ENCODE results near the gene USH1C. TPM values are rescaled to one million over a fixed set of nuclear protein-coding genes. Genes with fewer than 3 reads are reported as not detected.

The USH1C gene
- total and polyA plus RNA-seq, 4 donors, result 0.09 to 1.3 (median 0.75) TPM

DNA sequence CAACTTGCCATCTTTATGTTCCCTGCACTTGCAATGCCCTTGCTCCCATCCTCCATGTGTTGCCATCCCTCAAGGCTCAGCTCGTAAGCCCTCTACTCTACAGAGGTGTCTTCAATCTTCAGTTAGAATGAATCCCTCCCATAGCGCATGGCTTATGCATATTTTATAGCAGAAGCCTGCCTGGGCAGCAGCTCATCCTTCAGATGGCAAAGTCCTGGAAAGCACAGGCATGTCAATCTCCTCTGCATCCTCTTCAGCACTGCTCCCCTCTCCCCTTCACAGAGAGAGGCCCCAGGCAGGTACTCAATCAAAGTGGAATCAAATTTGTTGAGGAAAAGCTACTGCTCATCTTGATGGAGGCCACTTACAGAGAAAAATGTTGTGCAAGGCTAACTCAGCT is 36.4 kb downstream of the USH1C start:
- H3K36me3 ChIP-seq (ENCODE audit: control insufficient read depth in 4 of 4, insufficient read depth in 3 of 4, low read depth in 1 of 4, low read length in 3 of 4), result no peaks in the 10 kb centered on the region
- H3K27me3 ChIP-seq (ENCODE audit: control insufficient read depth in 4 of 4, insufficient read depth in 4 of 4, low read length in 3 of 4), result no peaks in the 10 kb centered on the region
- H3K9me3 ChIP-seq (ENCODE audit: control insufficient read depth in 4 of 4, low read length in 3 of 4), result no peaks in the 10 kb centered on the region
- TF ChIP-seq, protein P1, sequence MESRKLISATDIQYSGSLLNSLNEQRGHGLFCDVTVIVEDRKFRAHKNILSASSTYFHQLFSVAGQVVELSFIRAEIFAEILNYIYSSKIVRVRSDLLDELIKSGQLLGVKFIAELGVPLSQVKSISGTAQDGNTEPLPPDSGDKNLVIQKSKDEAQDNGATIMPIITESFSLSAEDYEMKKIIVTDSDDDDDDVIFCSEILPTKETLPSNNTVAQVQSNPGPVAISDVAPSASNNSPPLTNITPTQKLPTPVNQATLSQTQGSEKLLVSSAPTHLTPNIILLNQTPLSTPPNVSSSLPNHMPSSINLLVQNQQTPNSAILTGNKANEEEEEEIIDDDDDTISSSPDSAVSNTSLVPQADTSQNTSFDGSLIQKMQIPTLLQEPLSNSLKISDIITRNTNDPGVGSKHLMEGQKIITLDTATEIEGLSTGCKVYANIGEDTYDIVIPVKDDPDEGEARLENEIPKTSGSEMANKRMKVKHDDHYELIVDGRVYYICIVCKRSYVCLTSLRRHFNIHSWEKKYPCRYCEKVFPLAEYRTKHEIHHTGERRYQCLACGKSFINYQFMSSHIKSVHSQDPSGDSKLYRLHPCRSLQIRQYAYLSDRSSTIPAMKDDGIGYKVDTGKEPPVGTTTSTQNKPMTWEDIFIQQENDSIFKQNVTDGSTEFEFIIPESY (IDR thresholded peaks at IDR 0.05), result no peak
- TF ChIP-seq HNF4A (conservative IDR thresholded peaks at IDR 0.05), result no peak
- TF ChIP-seq, protein P2, sequence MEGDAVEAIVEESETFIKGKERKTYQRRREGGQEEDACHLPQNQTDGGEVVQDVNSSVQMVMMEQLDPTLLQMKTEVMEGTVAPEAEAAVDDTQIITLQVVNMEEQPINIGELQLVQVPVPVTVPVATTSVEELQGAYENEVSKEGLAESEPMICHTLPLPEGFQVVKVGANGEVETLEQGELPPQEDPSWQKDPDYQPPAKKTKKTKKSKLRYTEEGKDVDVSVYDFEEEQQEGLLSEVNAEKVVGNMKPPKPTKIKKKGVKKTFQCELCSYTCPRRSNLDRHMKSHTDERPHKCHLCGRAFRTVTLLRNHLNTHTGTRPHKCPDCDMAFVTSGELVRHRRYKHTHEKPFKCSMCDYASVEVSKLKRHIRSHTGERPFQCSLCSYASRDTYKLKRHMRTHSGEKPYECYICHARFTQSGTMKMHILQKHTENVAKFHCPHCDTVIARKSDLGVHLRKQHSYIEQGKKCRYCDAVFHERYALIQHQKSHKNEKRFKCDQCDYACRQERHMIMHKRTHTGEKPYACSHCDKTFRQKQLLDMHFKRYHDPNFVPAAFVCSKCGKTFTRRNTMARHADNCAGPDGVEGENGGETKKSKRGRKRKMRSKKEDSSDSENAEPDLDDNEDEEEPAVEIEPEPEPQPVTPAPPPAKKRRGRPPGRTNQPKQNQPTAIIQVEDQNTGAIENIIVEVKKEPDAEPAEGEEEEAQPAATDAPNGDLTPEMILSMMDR (IDR thresholded peaks at IDR 0.05; ENCODE audit: low read depth, low read length, missing input control), result no peak
- TF ChIP-seq, protein P3, sequence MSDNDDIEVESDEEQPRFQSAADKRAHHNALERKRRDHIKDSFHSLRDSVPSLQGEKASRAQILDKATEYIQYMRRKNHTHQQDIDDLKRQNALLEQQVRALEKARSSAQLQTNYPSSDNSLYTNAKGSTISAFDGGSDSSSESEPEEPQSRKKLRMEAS (IDR thresholded peaks at IDR 0.05), result no peak
- no peak for TF ChIP-seq TAF1 (conservative IDR thresholded peaks at IDR 0.05)
- TF ChIP-seq SP1 (IDR thresholded peaks at IDR 0.05), result no peak
- TF ChIP-seq, protein P4, sequence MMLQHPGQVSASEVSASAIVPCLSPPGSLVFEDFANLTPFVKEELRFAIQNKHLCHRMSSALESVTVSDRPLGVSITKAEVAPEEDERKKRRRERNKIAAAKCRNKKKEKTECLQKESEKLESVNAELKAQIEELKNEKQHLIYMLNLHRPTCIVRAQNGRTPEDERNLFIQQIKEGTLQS (IDR thresholded peaks at IDR 0.05), result no peak
- no peak for TF ChIP-seq HNF4G (IDR thresholded peaks at IDR 0.05)
- no peak for TF ChIP-seq FOXA2 (IDR thresholded peaks at IDR 0.05)
- TF ChIP-seq, protein P5, sequence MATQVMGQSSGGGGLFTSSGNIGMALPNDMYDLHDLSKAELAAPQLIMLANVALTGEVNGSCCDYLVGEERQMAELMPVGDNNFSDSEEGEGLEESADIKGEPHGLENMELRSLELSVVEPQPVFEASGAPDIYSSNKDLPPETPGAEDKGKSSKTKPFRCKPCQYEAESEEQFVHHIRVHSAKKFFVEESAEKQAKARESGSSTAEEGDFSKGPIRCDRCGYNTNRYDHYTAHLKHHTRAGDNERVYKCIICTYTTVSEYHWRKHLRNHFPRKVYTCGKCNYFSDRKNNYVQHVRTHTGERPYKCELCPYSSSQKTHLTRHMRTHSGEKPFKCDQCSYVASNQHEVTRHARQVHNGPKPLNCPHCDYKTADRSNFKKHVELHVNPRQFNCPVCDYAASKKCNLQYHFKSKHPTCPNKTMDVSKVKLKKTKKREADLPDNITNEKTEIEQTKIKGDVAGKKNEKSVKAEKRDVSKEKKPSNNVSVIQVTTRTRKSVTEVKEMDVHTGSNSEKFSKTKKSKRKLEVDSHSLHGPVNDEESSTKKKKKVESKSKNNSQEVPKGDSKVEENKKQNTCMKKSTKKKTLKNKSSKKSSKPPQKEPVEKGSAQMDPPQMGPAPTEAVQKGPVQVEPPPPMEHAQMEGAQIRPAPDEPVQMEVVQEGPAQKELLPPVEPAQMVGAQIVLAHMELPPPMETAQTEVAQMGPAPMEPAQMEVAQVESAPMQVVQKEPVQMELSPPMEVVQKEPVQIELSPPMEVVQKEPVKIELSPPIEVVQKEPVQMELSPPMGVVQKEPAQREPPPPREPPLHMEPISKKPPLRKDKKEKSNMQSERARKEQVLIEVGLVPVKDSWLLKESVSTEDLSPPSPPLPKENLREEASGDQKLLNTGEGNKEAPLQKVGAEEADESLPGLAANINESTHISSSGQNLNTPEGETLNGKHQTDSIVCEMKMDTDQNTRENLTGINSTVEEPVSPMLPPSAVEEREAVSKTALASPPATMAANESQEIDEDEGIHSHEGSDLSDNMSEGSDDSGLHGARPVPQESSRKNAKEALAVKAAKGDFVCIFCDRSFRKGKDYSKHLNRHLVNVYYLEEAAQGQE (IDR thresholded peaks at IDR 0.05), result no peak
- TF ChIP-seq RAD21 (IDR thresholded peaks at IDR 0.05), result no peak
- TF ChIP-seq FOXA1 (IDR thresholded peaks at IDR 0.05), result no peak
- no peak overlapping the region for H3K9ac ChIP-seq (ENCODE audit: low read depth in 1 of 2, low read length in 2 of 2)
- H3K27ac ChIP-seq (ENCODE audit: low read depth in 1 of 2, low read length in 2 of 2), result no peak overlapping the region
- DNase-seq (ENCODE audit: low spot score), result no peak
- H3K4me1 ChIP-seq (ENCODE audit: control insufficient read depth in 4 of 4, insufficient read depth in 4 of 4, low read length in 3 of 4), result no peaks in the 10 kb centered on the region
- H3K4me3 ChIP-seq (ENCODE audit: low read depth in 1 of 3, low read length in 3 of 3), result no peak overlapping the region
- WGBS, result 88% methylated on average over 2 of the region's 2 CpGs

DNA sequence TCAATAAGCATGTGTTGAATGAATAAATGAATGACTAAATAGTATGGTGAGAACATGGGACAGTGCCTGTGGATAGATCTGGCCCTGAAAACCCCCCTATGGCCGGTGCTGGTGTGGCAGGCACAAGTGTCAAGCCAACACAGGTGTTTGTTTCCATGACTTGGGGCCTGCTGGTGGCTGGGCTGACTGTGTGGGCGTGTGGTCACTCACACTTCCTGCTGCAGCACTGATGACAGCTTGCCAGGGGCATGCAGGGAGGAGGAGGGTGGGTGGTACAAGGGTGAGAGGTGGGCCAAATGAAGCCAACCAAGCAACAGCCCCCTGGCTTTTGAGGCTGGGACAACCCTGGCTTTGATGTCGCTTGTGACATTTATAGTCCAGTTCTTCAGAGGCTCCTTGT is 37.3 kb downstream of the USH1C start:
- no peak overlapping the region for H3K9ac ChIP-seq (ENCODE audit: low read depth in 1 of 2, low read length in 2 of 2)
- no peak overlapping the region for H3K4me3 ChIP-seq (ENCODE audit: low read depth in 1 of 3, low read length in 3 of 3)
- no peak overlapping the region for H3K27ac ChIP-seq (ENCODE audit: low read depth in 1 of 2, low read length in 2 of 2)
- DNase-seq (ENCODE audit: low spot score), result no peak
- 72% methylated on average over 3 of the region's 3 CpGs for WGBS
- no peaks in the 10 kb centered on the region for H3K4me1 ChIP-seq (ENCODE audit: control insufficient read depth in 4 of 4, insufficient read depth in 4 of 4, low read length in 3 of 4)
- H3K36me3 ChIP-seq (ENCODE audit: control insufficient read depth in 4 of 4, insufficient read depth in 3 of 4, low read depth in 1 of 4, low read length in 3 of 4), result no peaks in the 10 kb centered on the region
- H3K27me3 ChIP-seq (ENCODE audit: control insufficient read depth in 4 of 4, insufficient read depth in 4 of 4, low read length in 3 of 4), result no peaks in the 10 kb centered on the region
- no peaks in the 10 kb centered on the region for H3K9me3 ChIP-seq (ENCODE audit: control insufficient read depth in 4 of 4, low read length in 3 of 4)
- TF ChIP-seq HNF4G (IDR thresholded peaks at IDR 0.05) (no peak), RXRA (IDR thresholded peaks at IDR 0.05) (no peak), YY1 (IDR thresholded peaks at IDR 0.05) (no peak), NR2F2 (IDR thresholded peaks at IDR 0.05) (no peak), FOXA1 (IDR thresholded peaks at IDR 0.05) (no peak), JUND (IDR thresholded peaks at IDR 0.05) (no peak), FOXA2 (IDR thresholded peaks at IDR 0.05) (no peak)
- TF ChIP-seq, protein P3 (IDR thresholded peaks at IDR 0.05), result no peak
